HG02938 (cell line): Measurements from ENCODE around the gene MGRN1.
"Not testable (repeated sequence)": the region's sequence is repeated elsewhere in the genome, so short reads cannot be mapped to it uniquely, and the experiment has no call there.

Source experiments
- ATAC-seq: cut with Tn5 transposase; IDR thresholded peaks from one replicate; pipeline ENCODE4 v1.9.1; 2021; ENCODE audit warnings: mild to moderate bottlenecking, moderate library complexity; ENCODE audit not compliant: unreplicated experiment

MGRN1 gene

GRCh38 chr16:4723071-4723767 is 98.6 kb downstream of the MGRN1 start:
- no peak for ATAC-seq

- no peak for ATAC-seq
These were observed 100.1 kb downstream of the MGRN1 start for GRCh38 chr16:4724661-4725270.

GRCh38 chr16:4726616-4727015 is 102.0 kb downstream of the MGRN1 start:
- ATAC-seq, result no peak

GRCh38 chr16:4728676-4729075 is 104.0 kb downstream of the MGRN1 start:
- ATAC-seq, result no peak

- no peak for ATAC-seq
These were observed 105.2 kb downstream of the MGRN1 start for GRCh38 chr16:4729876-4730275.

- no peak for ATAC-seq
These were observed 108.7 kb downstream of the MGRN1 start for GRCh38 chr16:4733211-4733742.

GRCh38 chr16:4733747-4734062 is 109.1 kb downstream of the MGRN1 start:
- ATAC-seq, result peak; percentile 17

- ATAC-seq, result peak; percentile 73
These were observed 109.6 kb downstream of the MGRN1 start, which contains the start of the genes ANKS3 and DNAAF8 for GRCh38 chr16:4734063-4734729. ANKS3 (minus strand) TSS chr16:4734271; CDS start chr16:4730149, 4,122 bp downstream. DNAAF8 (plus strand) TSS chr16:4734537; CDS start chr16:4736515, 1,978 bp downstream.

- peak; percentile 66 for ATAC-seq
These were observed 110.3 kb downstream of the MGRN1 start for GRCh38 chr16:4734730-4735535.

- no peak for ATAC-seq
These were observed 111.9 kb downstream of the MGRN1 start for GRCh38 chr16:4736546-4736945.

GRCh38 chr16:4737545-4737944 is 112.9 kb downstream of the MGRN1 start:
- no peak for ATAC-seq

GRCh38 chr16:4738370-4738769 is 113.7 kb downstream of the MGRN1 start:
- ATAC-seq, result not testable (repeated sequence)
